H1 (cell line): ENCODE results near the gene PITPNC1. TPM values are rescaled to one million over a fixed set of nuclear protein-coding genes. Genes with fewer than 3 reads are reported as not detected.

Experiments
- CTCF ChIA-PET: fragments of 300-600 bp; sonication (Branson Sonifier 250); formaldehyde crosslinking; loops from one replicate; lab custom pipeline; 2021; ENCODE audit not compliant: partially characterized antibody; lab: Charles Lee
- POLR2A ChIA-PET: fragments of 300-600 bp; sonication (Branson Sonifier 250); formaldehyde crosslinking; loops from one replicate; lab custom pipeline; 2021; ENCODE audit warnings: inconsistent platforms; ENCODE audit not compliant: partially characterized antibody; lab: Charles Lee
- DNase-seq, 2 experiments: peaks; one replicate each; pipeline versions ENCODE4 v3.0.0 to v3.0.0-alpha.2; 2010 to 2022; ENCODE audit warnings: low spot score in 2 of 2, low read depth in 1 of 2, mixed read lengths in 1 of 2
- FAIRE-seq: peaks from 2 replicates; lab custom pipeline; 2011; peaks lifted over from hg19 to GRCh38; lab: Jason Lieb, UNC
- H2AFZ ChIP-seq: 2 replicates; pipeline ENCODE4 v1.8.1; 2012; ENCODE audit warnings: low read length, inconsistent platforms
- H2AK5ac ChIP-seq: 2 replicates; pipeline ENCODE4 v1.6.1; 2013; ENCODE audit warnings: low read depth, low read length
- H2BK120ac ChIP-seq: replicated peaks from 2 replicates; pipeline ENCODE3; 2013; ENCODE audit warnings: low read depth, low read length, inconsistent platforms
- H2BK12ac ChIP-seq: 2 replicates; pipeline ENCODE4 v1.6.1; 2013; ENCODE audit warnings: low read depth, low read length
- H2BK15ac ChIP-seq: 2 replicates; pipeline ENCODE4 v1.6.1; 2013; ENCODE audit warnings: low read length
- H2BK20ac ChIP-seq: 2 replicates; pipeline ENCODE4 v1.6.1; 2013; ENCODE audit warnings: low read length
- H2BK5ac ChIP-seq: 2 replicates; pipeline ENCODE4 v1.6.1; 2013; ENCODE audit warnings: low read depth, low read length
- H3K14ac ChIP-seq: 2 replicates; pipeline ENCODE4 v1.6.1; 2013; ENCODE audit warnings: inconsistent platforms; ENCODE audit not compliant: insufficient read length
- H3K18ac ChIP-seq: 2 replicates; pipeline ENCODE4 v1.6.1; 2013; ENCODE audit warnings: low read length; ENCODE audit errors: extremely low read depth
- H3K23ac ChIP-seq: 2 replicates; pipeline ENCODE4 v1.6.1; 2013; ENCODE audit warnings: inconsistent platforms; ENCODE audit not compliant: insufficient read length
- H3K23me2 ChIP-seq: 2 replicates; pipeline ENCODE4 v1.6.1; 2013; ENCODE audit warnings: low read depth, low read length
- H3K27ac ChIP-seq: 2 replicates; pipeline ENCODE4 v1.6.1; 2011; ENCODE audit warnings: low read depth, low read length, inconsistent platforms
- H3K27me3 ChIP-seq, 4 experiments: replicated peaks in 1 of 4; 1 replicate in 1 of 4; 2 replicates in 3 of 4; pipeline versions ENCODE4 v1.6.1 to v1.8.1; 2011 to 2013; ENCODE audit warnings: low read length in 3 of 4, mild to moderate bottlenecking in 3 of 4, inconsistent platforms in 2 of 4, mixed read lengths in 2 of 4, moderate library complexity in 1 of 4; ENCODE audit not compliant: control insufficient read depth in 3 of 4, insufficient read depth in 3 of 4; ENCODE audit errors: extremely low read depth in 1 of 4
- H3K36me3 ChIP-seq, 4 experiments: 2 replicates each; pipeline versions ENCODE4 v1.6.1 to v1.8.1; 2011 to 2013; ENCODE audit warnings: mild to moderate bottlenecking in 4 of 4, low read length in 3 of 4, moderate library complexity in 2 of 4, control low read depth in 1 of 4, inconsistent platforms in 1 of 4; ENCODE audit not compliant: insufficient read depth in 4 of 4, control insufficient read depth in 2 of 4
- H3K4ac ChIP-seq: replicated peaks from 2 replicates; pipeline ENCODE3; 2013; ENCODE audit warnings: low read length, low read depth, mixed read lengths, inconsistent platforms; ENCODE audit not compliant: insufficient read length
- H3K4me1 ChIP-seq, 4 experiments: replicated peaks in 1 of 4; 1 replicate in 1 of 4; 2 replicates in 3 of 4; pipeline versions ENCODE4 v1.6.1 to v1.8.1; 2011 to 2013; ENCODE audit warnings: low read length in 3 of 4, inconsistent platforms in 2 of 4, mixed read lengths in 1 of 4; ENCODE audit not compliant: insufficient read depth in 4 of 4, control insufficient read depth in 3 of 4
- H3K4me2 ChIP-seq, 2 experiments: 2 replicates each; pipeline versions ENCODE4 v1.6.1 to v1.8.1; 2011 to 2013; ENCODE audit warnings: low read depth in 2 of 2, low read length in 2 of 2, control low read depth in 1 of 2, inconsistent platforms in 1 of 2, mild to moderate bottlenecking in 1 of 2; ENCODE audit not compliant: insufficient read depth in 1 of 2
- H3K4me3 ChIP-seq, 4 experiments: fragments of 200-600, 300-600 bp in 1 of 4; sonication (generic), shearing (Covaris generic), sonication (Bioruptor Twin) in 1 of 4; 2 replicates each; pipeline versions ENCODE4 v1.5.1 to v1.8.1; 2011 to 2016; ENCODE audit warnings: low read length in 4 of 4, low read depth in 3 of 4, control low read depth in 2 of 4, inconsistent platforms in 2 of 4, mild to moderate bottlenecking in 2 of 4, mixed read lengths in 1 of 4, moderate library complexity in 1 of 4; ENCODE audit not compliant: insufficient read depth in 2 of 4; ENCODE audit errors: extremely low read depth in 1 of 4
- H3K56ac ChIP-seq: replicated peaks from 2 replicates; pipeline ENCODE3; 2013; ENCODE audit warnings: low read depth, mild to moderate bottlenecking, mixed read lengths, low read length, inconsistent platforms; ENCODE audit not compliant: insufficient read length
- H3K79me1 ChIP-seq: 2 replicates; pipeline ENCODE4 v1.6.1; 2013; ENCODE audit warnings: low read depth, low read length, control low read depth
- H3K79me2 ChIP-seq, 2 experiments: 2 replicates each; pipeline versions ENCODE4 v1.6.1 to v1.8.1; 2012 to 2013; ENCODE audit warnings: low read length in 2 of 2, mild to moderate bottlenecking in 2 of 2, inconsistent platforms in 1 of 2; ENCODE audit not compliant: insufficient read depth in 2 of 2, control insufficient read depth in 1 of 2
- H3K9ac ChIP-seq, 4 experiments: replicated peaks in 1 of 4; 1 replicate in 1 of 4; 2 replicates in 3 of 4; pipeline versions ENCODE4 v1.6.1 to v1.8.1; 2011 to 2013; ENCODE audit warnings: low read depth in 3 of 4, low read length in 3 of 4, control low read depth in 2 of 4, mild to moderate bottlenecking in 2 of 4, moderate library complexity in 2 of 4, inconsistent platforms in 1 of 4; ENCODE audit errors: extremely low read depth in 1 of 4
- H3K9me3 ChIP-seq, 2 experiments: 2 replicates each; pipeline versions ENCODE4 v1.6.1 to v1.8.1; 2012 to 2013; ENCODE audit warnings: mild to moderate bottlenecking in 2 of 2, moderate library complexity in 2 of 2, control low read depth in 1 of 2, inconsistent platforms in 1 of 2, low read depth in 1 of 2, low read length in 1 of 2, mixed read lengths in 1 of 2; ENCODE audit not compliant: insufficient read depth in 2 of 2
- H4K20me1 ChIP-seq, 2 experiments: replicated peaks in 1 of 2; 2 replicates each; pipeline versions ENCODE3 to v1.8.1; 2011 to 2013; ENCODE audit warnings: inconsistent platforms in 2 of 2, low read length in 2 of 2, mild to moderate bottlenecking in 1 of 2; ENCODE audit not compliant: insufficient read depth in 2 of 2, control insufficient read depth in 1 of 2
- H4K5ac ChIP-seq: 2 replicates; pipeline ENCODE4 v1.6.1; 2013; ENCODE audit warnings: low read length, low read depth, mixed read lengths, inconsistent platforms; ENCODE audit not compliant: insufficient read length
- H4K8ac ChIP-seq: 2 replicates; pipeline ENCODE4 v1.8.0; 2013; ENCODE audit warnings: mild to moderate bottlenecking, moderate library complexity, low read length, inconsistent platforms; ENCODE audit not compliant: insufficient read depth; ENCODE audit errors: extremely low read depth
- H4K91ac ChIP-seq: replicated peaks from 2 replicates; pipeline ENCODE3; 2013; ENCODE audit warnings: low read length, mixed read lengths, inconsistent platforms; ENCODE audit not compliant: insufficient read length
- ASH2L ChIP-seq: fragments of 200-600, 300-600 bp; sonication (generic); IDR thresholded peaks from one replicate; pipeline ENCODE4 v1.7.1; 2017; ENCODE audit warnings: low read length
- CTCF ChIP-seq, 3 experiments: IDR thresholded peaks; 1 replicate in 2 of 3; 2 replicates in 1 of 3; pipeline versions ENCODE4 v1.5.1 to v1.6.1; 2011; ENCODE audit warnings: low read length in 3 of 3, mild to moderate bottlenecking in 3 of 3, inconsistent platforms in 2 of 3, low read depth in 1 of 3, moderate library complexity in 1 of 3; ENCODE audit not compliant: insufficient read depth in 1 of 3; ENCODE audit errors: control extremely low read depth in 1 of 3
- EZH2 ChIP-seq: fragments of 200-600 bp; sonication (generic); IDR thresholded peaks from 2 replicates; pipeline ENCODE4 v1.7.1; 2012; ENCODE audit warnings: low read depth, mild to moderate bottlenecking, moderate library complexity, low read length, inconsistent platforms; ENCODE audit not compliant: severe bottlenecking
- POLR2A ChIP-seq, 2 experiments: IDR thresholded peaks; 1 replicate in 1 of 2; 2 replicates in 1 of 2; pipeline ENCODE4 v1.6.1; 2011; ENCODE audit warnings: low read depth in 2 of 2, low read length in 2 of 2, mild to moderate bottlenecking in 2 of 2; ENCODE audit errors: control extremely low read depth in 1 of 2
- RFX5 ChIP-seq: IDR thresholded peaks from 2 replicates; pipeline ENCODE4 v1.6.1; 2011; ENCODE audit warnings: low read depth, low read length, improper control_type of control experiment, borderline replicate concordance
- RXRA ChIP-seq: IDR thresholded peaks from 2 replicates; pipeline ENCODE4 v1.6.1; 2011; ENCODE audit warnings: low read depth, mild to moderate bottlenecking, low read length, moderate library complexity; ENCODE audit not compliant: insufficient read depth
- SIX5 ChIP-seq: IDR thresholded peaks from 2 replicates; pipeline ENCODE4 v1.6.1; 2011; ENCODE audit warnings: mild to moderate bottlenecking, low read depth, low read length
- SUZ12 ChIP-seq: fragments of 200-600 bp; sonication (generic); IDR thresholded peaks from 2 replicates; pipeline ENCODE4 v1.6.1; 2012; ENCODE audit warnings: mild to moderate bottlenecking, inconsistent platforms, low read length, moderate library complexity, mixed read lengths
- TAF1 ChIP-seq: IDR thresholded peaks from 2 replicates; pipeline ENCODE4 v1.6.1; 2011; ENCODE audit warnings: mild to moderate bottlenecking, low read depth, low read length
- TAF7 ChIP-seq: optimal IDR thresholded peaks from 2 replicates; pipeline ENCODE3; 2011; ENCODE audit warnings: low read depth, mild to moderate bottlenecking, inconsistent platforms, low read length, moderate library complexity, borderline replicate concordance
- TEAD4 ChIP-seq: IDR thresholded peaks from 2 replicates; pipeline ENCODE4 v1.6.1; 2012; ENCODE audit warnings: low read depth, low read length, inconsistent platforms, mixed read lengths
- WGBS, 2 experiments: shearing (Covaris generic) in 1 of 2; methylation state at CpG; one replicate each; pipeline versions ENCODE4 v1.1.6 to v1.1.7; 2013 to 2015; ENCODE audit warnings: low lambda C conversion rate in 2 of 2, mixed read lengths in 2 of 2, inconsistent platforms in 1 of 2, low coverage in 1 of 2, missing lambda C conversion rate in 1 of 2; ENCODE audit not compliant: insufficient replicate concordance in 2 of 2, insufficient coverage in 1 of 2, insufficient read length in 1 of 2; ENCODE audit errors: extremely low coverage in 1 of 2, missing lambda C conversion rate in 1 of 2; 5-methylcytosine and 5-hydroxymethylcytosine counted together
- polyA plus RNA-seq, 7 experiments: library from polyadenylated mRNA; depleted of rRNA in 3 of 7; stranded (reverse) in 5 of 7; unstranded in 2 of 7; fragments of >200 nt in 5 of 7; fragments of 200-250 nt in 2 of 7; gene quantifications; 1 replicate in 5 of 7; 2 replicates in 1 of 7; 4 replicates in 1 of 7; pipeline versions ENCODE4 v1.2.1 to v1.2.3, GENCODE V29; 2011 to 2013; ENCODE audit warnings: missing spikeins in 2 of 7, mixed read lengths in 2 of 7
- total RNA-seq: library from RNA; stranded (reverse); fragmentation: NEBNext Ultra II Directional; extraction: Animal tissue kit (Norgen Biotek cat#: 25700); gene quantifications from 2 replicates; pipeline ENCODE4 v1.2.1, GENCODE V29; 2021
- TF ChIP-seq, protein P1 (sequence below): IDR thresholded peaks from 2 replicates; pipeline ENCODE4 v1.6.1; 2012; ENCODE audit warnings: inconsistent platforms

The PITPNC1 gene
- total and polyA plus RNA-seq, 2 of the 8 experiments (the other 6 are each of a cell fraction or from before 2014, with no cell fraction given) = 17.6 to 54.7 TPM

GRCh38 chr17:67620088-67620487 is 243.0 kb downstream of the PITPNC1 start:
- no peaks in the 10 kb centered on the region for H3K27me3 ChIP-seq
- no peak overlapping the region for H2BK20ac ChIP-seq
- no peaks in the 10 kb centered on the region for H4K20me1 ChIP-seq
- H3K4me1 ChIP-seq = no peaks in the 10 kb centered on the region
- no peak overlapping the region for H2AK5ac ChIP-seq
- no peak overlapping the region for H3K14ac ChIP-seq
- H3K27ac ChIP-seq = no peak overlapping the region
- no peak overlapping the region for H4K8ac ChIP-seq
- FAIRE-seq = no peak
- no peak overlapping the region for H3K4me2 ChIP-seq
- no peak overlapping the region for H2BK15ac ChIP-seq
- no peak overlapping the region for H2BK120ac ChIP-seq
- no peak overlapping the region for H4K91ac ChIP-seq
- WGBS, 2 experiments = 96% methylated on average over 8 of the region's 8 CpGs; no CpG with 5 or more reads in 1 of the 2 experiments
- ChIA-PET POLR2A (interaction anchor here (0.9 kb wide), 1 partner anchor 123 kb away, joined by 3 read pairs; no protein-coding TSS in a partner anchor), CTCF (interaction anchor here (0.8 to 1.7 kb wide), 7 partner anchors 10 to 233 kb away, joined by 3 to 10 read pairs (median 3); no protein-coding TSS in a partner anchor)
- H3K23me2 ChIP-seq = no peaks in the 10 kb centered on the region
- H2BK12ac ChIP-seq = no peak overlapping the region
- H3K18ac ChIP-seq = no peak overlapping the region
- no peak overlapping the region for H2AFZ ChIP-seq
- H2BK5ac ChIP-seq = no peak overlapping the region
- no peak for DNase-seq
- H4K5ac ChIP-seq = no peak overlapping the region
- H3K4ac ChIP-seq = no peak overlapping the region
- H3K23ac ChIP-seq = no peak overlapping the region
- H3K9me3 ChIP-seq = no peaks in the 10 kb centered on the region
- H3K4me3 ChIP-seq = no peak overlapping the region
- no peak overlapping the region for H3K56ac ChIP-seq
- H3K36me3 ChIP-seq = no peaks in the 10 kb centered on the region
- no peaks in the 10 kb centered on the region for H3K79me2 ChIP-seq
- H3K9ac ChIP-seq = no peak overlapping the region
- no peaks in the 10 kb centered on the region for H3K79me1 ChIP-seq
- no peak for TF ChIP-seq EZH2
- TF ChIP-seq TAF1 = no peak
- TF ChIP-seq ASH2L = no peak
- TF ChIP-seq RFX5 = no peak
- no peak for TF ChIP-seq TEAD4
- no peak for TF ChIP-seq TAF7
- TF ChIP-seq CTCF (IDR thresholded peaks at IDR 0.05; ENCODE audit: control extremely low read depth in 1 of 3, insufficient read depth in 1 of 3, low read depth in 1 of 3, low read length in 3 of 3) = no peak
- TF ChIP-seq POLR2A (IDR thresholded peaks at IDR 0.05; ENCODE audit: control extremely low read depth in 1 of 2, low read depth in 2 of 2, low read length in 2 of 2) = no peak
- TF ChIP-seq RXRA = no peak
- TF ChIP-seq SIX5 = no peak
- no peak for TF ChIP-seq SUZ12
- TF ChIP-seq, protein P1, sequence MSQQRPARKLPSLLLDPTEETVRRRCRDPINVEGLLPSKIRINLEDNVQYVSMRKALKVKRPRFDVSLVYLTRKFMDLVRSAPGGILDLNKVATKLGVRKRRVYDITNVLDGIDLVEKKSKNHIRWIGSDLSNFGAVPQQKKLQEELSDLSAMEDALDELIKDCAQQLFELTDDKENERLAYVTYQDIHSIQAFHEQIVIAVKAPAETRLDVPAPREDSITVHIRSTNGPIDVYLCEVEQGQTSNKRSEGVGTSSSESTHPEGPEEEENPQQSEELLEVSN = no peak
